Natural killer cell (primary cell): ENCODE data around the gene MPPED1. TPM values are rescaled to one million over a fixed set of nuclear protein-coding genes. Genes with fewer than 3 reads are reported as not detected.

ENCODE experiments used
- ATAC-seq, 3 donors: fragments of 150-1000 bp in 2 of 3; fragments of 200-7000 bp in 1 of 3; cut with Tn5 transposase; 1 replicate in 1 of 3; 2 replicates in 2 of 3; pipeline ENCODE4 v1.10.0; 2021; ENCODE audit warnings: mild to moderate bottlenecking in 2 of 3, moderate library complexity in 2 of 3
- DNase-seq, 2 donors: peaks; one replicate each; pipeline versions ENCODE4 v3.0.0 to v3.0.0-alpha.2; 2013 to 2021; ENCODE audit warnings: mixed read lengths in 1 of 2
- H3K27ac ChIP-seq: one replicate; pipeline ENCODE4 v1.5.1; 2013; ENCODE audit warnings: mild to moderate bottlenecking, low read length
- H3K27me3 ChIP-seq: one replicate; pipeline ENCODE4 v1.6.1; 2013; ENCODE audit warnings: low read length; ENCODE audit not compliant: control insufficient read depth, insufficient read depth
- H3K36me3 ChIP-seq: one replicate; pipeline ENCODE4 v1.6.1; 2013; ENCODE audit warnings: low read length; ENCODE audit not compliant: control insufficient read depth, insufficient read depth
- H3K4me1 ChIP-seq: one replicate; pipeline ENCODE4 v1.6.1; 2013; ENCODE audit warnings: low read length; ENCODE audit not compliant: control insufficient read depth, insufficient read depth
- H3K4me3 ChIP-seq: one replicate; pipeline ENCODE4 v1.5.1; 2013; ENCODE audit warnings: low read length
- H3K9me3 ChIP-seq: one replicate; pipeline ENCODE4 v1.6.1; 2013; ENCODE audit warnings: low read length; ENCODE audit not compliant: control insufficient read depth, insufficient read depth
- H3K27ac Mint-ChIP-seq, 2 donors: one replicate each; pipeline ENCODE4 v1.8.0; 2022; ENCODE audit warnings: mild to moderate bottlenecking in 2 of 2, mixed read lengths in 2 of 2, moderate library complexity in 1 of 2
- H3K27me3 Mint-ChIP-seq, 2 donors: one replicate each; pipeline ENCODE4 v1.8.0; 2022; ENCODE audit warnings: low read depth in 2 of 2, mixed read lengths in 2 of 2
- H3K36me3 Mint-ChIP-seq: one replicate; pipeline ENCODE4 v1.8.0; 2022; ENCODE audit warnings: mixed read lengths
- H3K4me1 Mint-ChIP-seq, 2 donors: one replicate each; pipeline ENCODE4 v1.8.0; 2022; ENCODE audit warnings: mixed read lengths in 2 of 2
- H3K4me3 Mint-ChIP-seq: one replicate; pipeline ENCODE4 v1.8.0; 2022; ENCODE audit warnings: mild to moderate bottlenecking, moderate library complexity, mixed read lengths
- H3K9me3 Mint-ChIP-seq, 2 donors: one replicate each; pipeline ENCODE4 v1.8.0; 2022; ENCODE audit warnings: mixed read lengths in 2 of 2
- CTCF ChIP-seq: fragments of 200-600 bp; IDR thresholded peaks from one replicate; pipeline ENCODE4 v1.8.0; 2022; ENCODE audit warnings: antibody characterized with exemption
- WGBS: methylation state at CpG from one replicate; pipeline ENCODE4 v1.1.7; 2013; ENCODE audit warnings: missing lambda C conversion rate; ENCODE audit not compliant: insufficient coverage; 5-methylcytosine and 5-hydroxymethylcytosine counted together
- intact Hi-C: fragments of 100-400 bp; cut with micrococcal nuclease; formaldehyde crosslinking; loops from one replicate; pipeline ENCODE4 v1.14.2; 2022
- total RNA-seq, 4 donors: library from RNA; stranded (reverse); fragments of 120-200 nt in 1 of 4; gene quantifications; one replicate each; pipeline versions ENCODE4 v1.2.3 to v1.2.4, GENCODE V29; 2013 to 2022

MPPED1 gene
- total RNA-seq, 3 donors from 2014 or later (not counting 1 experiment from before 2014, with no cell fraction given), result not detected

GRCh38 chr22:43501878-43502277 is 90.1 kb downstream of the MPPED1 start:
- DNase-seq (no peak), ATAC-seq (no peak)
- Histone ChIP-seq H3K36me3 (no peaks in the 10 kb centered on the region), H3K27me3 (no peaks in the 10 kb centered on the region), H3K4me1 (no peaks in the 10 kb centered on the region), H3K9me3 (no peaks in the 10 kb centered on the region), H3K4me3 (no peak overlapping the region), H3K27ac (no peak overlapping the region)
- no peak for TF ChIP-seq CTCF
- H3K4me1 Mint-ChIP-seq, result no peaks in the 10 kb centered on the region
- H3K4me3 Mint-ChIP-seq, result no peak overlapping the region
- H3K9me3 Mint-ChIP-seq, result no peaks in the 10 kb centered on the region
- intact Hi-C loops, result no loop called here
- H3K27me3 Mint-ChIP-seq, result no peaks in the 10 kb centered on the region
- WGBS, result 74% methylated on average over 11 of the region's 11 CpGs
- no peak overlapping the region for H3K27ac Mint-ChIP-seq
- no peaks in the 10 kb centered on the region for H3K36me3 Mint-ChIP-seq

- WGBS, result 92% methylated on average over 19 of the region's 20 CpGs
Observed at GRCh38 chr22:43502306-43502874, 90.6 kb downstream of the MPPED1 start.

GRCh38 chr22:43504068-43504467 is 92.3 kb downstream of the MPPED1 start:
- no peak overlapping the region for H3K4me3 Mint-ChIP-seq
- no peak overlapping the region for H3K27ac Mint-ChIP-seq
- Histone ChIP-seq H3K27me3 (no peaks in the 10 kb centered on the region), H3K36me3 (no peaks in the 10 kb centered on the region), H3K9me3 (no peaks in the 10 kb centered on the region), H3K27ac (no peak overlapping the region), H3K4me1 (no peaks in the 10 kb centered on the region), H3K4me3 (no peak overlapping the region)
- no peak for TF ChIP-seq CTCF
- H3K27me3 Mint-ChIP-seq, result no peaks in the 10 kb centered on the region
- 94% methylated on average over 3 of the region's 3 CpGs for WGBS
- no peaks in the 10 kb centered on the region for H3K4me1 Mint-ChIP-seq
- no peaks in the 10 kb centered on the region for H3K36me3 Mint-ChIP-seq
- no peak for DNase-seq
- H3K9me3 Mint-ChIP-seq, result no peaks in the 10 kb centered on the region
- no peak for ATAC-seq
- intact Hi-C loops, result no loop called here

More at GRCh38 chr22:43502306-43502874, 90.6 kb downstream of the MPPED1 start:
- Histone ChIP-seq H3K4me3 (no peak overlapping the region), H3K4me1 (no peaks in the 10 kb centered on the region), H3K27me3 (no peaks in the 10 kb centered on the region), H3K27ac (no peak overlapping the region), H3K36me3 (no peaks in the 10 kb centered on the region), H3K9me3 (no peaks in the 10 kb centered on the region)
- Mint-ChIP-seq H3K4me1 (no peaks in the 10 kb centered on the region), H3K27me3 (no peaks in the 10 kb centered on the region), H3K27ac (no peak overlapping the region), H3K9me3 (no peaks in the 10 kb centered on the region), H3K4me3 (no peak overlapping the region), H3K36me3 (no peaks in the 10 kb centered on the region)
- no peak for TF ChIP-seq CTCF
- DNase-seq (no peak), ATAC-seq (no peak)
- intact Hi-C loops, result no loop called here

- 97% methylated on average over 7 of the region's 7 CpGs for WGBS
- Histone ChIP-seq H3K4me1 (no peaks in the 10 kb centered on the region), H3K9me3 (no peaks in the 10 kb centered on the region), H3K36me3 (no peaks in the 10 kb centered on the region), H3K27ac (no peak overlapping the region), H3K4me3 (no peak overlapping the region), H3K27me3 (no peaks in the 10 kb centered on the region)
- no peak for DNase-seq
- Mint-ChIP-seq H3K36me3 (no peaks in the 10 kb centered on the region), H3K4me3 (no peak overlapping the region), H3K9me3 (no peaks in the 10 kb centered on the region), H3K27ac (no peak overlapping the region), H3K4me1 (no peaks in the 10 kb centered on the region), H3K27me3 (no peaks in the 10 kb centered on the region)
- intact Hi-C loops, result no loop called here
- no peak for TF ChIP-seq CTCF
- no peak for ATAC-seq
Observed at GRCh38 chr22:43504666-43505261, 93.0 kb downstream of the MPPED1 start.
